ENCODE results near the gene EID1.
A peak's percentile ranks its signal among the peaks of the same experiment; 100 is the strongest.

The EID1 gene

GRCh38 chr15:48913141-48913540, 35.2 kb downstream of the EID1 start:
- DNase-seq: no peak

GRCh38 chr15:48914717-48915116, 36.8 kb downstream of the EID1 start:
- DNase-seq: no peak

- no peak for DNase-seq
Measured at GRCh38 chr15:48915861-48916260, 37.9 kb downstream of the EID1 start.

- no peak for DNase-seq
Measured at GRCh38 chr15:48916721-48917120, 38.8 kb downstream of the EID1 start.

GRCh38 chr15:48922046-48922445, 44.1 kb downstream of the EID1 start:
- no peak for DNase-seq

GRCh38 chr15:48924528-48925393, 46.8 kb downstream of the EID1 start:
- DNase-seq: no peak

GRCh38 chr15:48925714-48926223, 47.8 kb downstream of the EID1 start:
- DNase-seq: peak; percentile 31 to 79

GRCh38 chr15:48928877-48929538, 51.1 kb downstream of the EID1 start:
- no peak for DNase-seq

GRCh38 chr15:48929661-48930060, 51.7 kb downstream of the EID1 start:
- no peak for DNase-seq
